B cell (primary cell): Measurements from ENCODE around the gene SPAG7.

Source experiments
- CTCF ChIP-seq: fragments of 200-600 bp; IDR thresholded peaks from one replicate; pipeline ENCODE4 v1.8.0; 2022; ENCODE audit warnings: antibody characterized with exemption, mild to moderate bottlenecking
- EZH2 ChIP-seq: IDR thresholded peaks from 2 replicates; pipeline ENCODE4 v1.6.1; 2012; ENCODE audit warnings: borderline replicate concordance, low read depth, mild to moderate bottlenecking, moderate library complexity, low read length; ENCODE audit not compliant: insufficient read depth, poor library complexity, severe bottlenecking

GRCh38 chr17:4950746-4951204 lies 16.8 kb downstream of the SPAG7 start, which contains the start of gene ENO3:
- no peak for TF ChIP-seq CTCF
- TF ChIP-seq EZH2, result no peak
